HG02571 (cell line): Measurements from ENCODE around the gene CYP2B6.
"Not testable (repeated sequence)": the region's sequence is repeated elsewhere in the genome, so short reads cannot be mapped to it uniquely, and the experiment has no call there.

ENCODE experiments used
- ATAC-seq: cut with Tn5 transposase; IDR thresholded peaks from one replicate; pipeline ENCODE4 v1.9.1; 2021; ENCODE audit warnings: mild to moderate bottlenecking, moderate library complexity; ENCODE audit not compliant: unreplicated experiment

The CYP2B6 gene

GRCh38 chr19:40990972-40991381 is at the start of gene CYP2B6:
Gene CYP2B6, plus strand, starts transcription at chr19:40991282. Its CDS starts 24 bp downstream, at chr19:40991306.
- no peak for ATAC-seq

GRCh38 chr19:40941481-40942219 is 49.4 kb upstream of the CYP2B6 start:
- no peak for ATAC-seq

- ATAC-seq: no peak
Observed at GRCh38 chr19:40945645-40946044, 45.4 kb upstream of the CYP2B6 start.

- ATAC-seq: no peak
Observed at GRCh38 chr19:40947114-40947513, 44.0 kb upstream of the CYP2B6 start.

- no peak for ATAC-seq
Observed at GRCh38 chr19:40947573-40947972, 43.5 kb upstream of the CYP2B6 start.

GRCh38 chr19:40948580-40949299 is 42.3 kb upstream of the CYP2B6 start:
- no peak for ATAC-seq

- ATAC-seq: no peak
Observed at GRCh38 chr19:40954573-40954972, 36.5 kb upstream of the CYP2B6 start.

GRCh38 chr19:40959338-40959737 is 31.7 kb upstream of the CYP2B6 start:
- no peak for ATAC-seq

- ATAC-seq: no peak
Observed at GRCh38 chr19:40960062-40960685, 30.9 kb upstream of the CYP2B6 start.

GRCh38 chr19:40960780-40961179 is 30.3 kb upstream of the CYP2B6 start:
- no peak for ATAC-seq

- ATAC-seq: no peak
Observed at GRCh38 chr19:40962460-40962961, 28.6 kb upstream of the CYP2B6 start.

- ATAC-seq: not testable (repeated sequence)
Observed at GRCh38 chr19:40964361-40964760, 26.7 kb upstream of the CYP2B6 start.

- not testable (repeated sequence) for ATAC-seq
Observed at GRCh38 chr19:40965351-40965750, 25.7 kb upstream of the CYP2B6 start.

GRCh38 chr19:40966591-40966990 is 24.5 kb upstream of the CYP2B6 start:
- not testable (repeated sequence) for ATAC-seq

GRCh38 chr19:40968065-40968464 is 23.0 kb upstream of the CYP2B6 start:
- ATAC-seq: not testable (repeated sequence)

GRCh38 chr19:40969721-40970120 is 21.4 kb upstream of the CYP2B6 start:
- not testable (repeated sequence) for ATAC-seq

GRCh38 chr19:40970396-40971345 is 20.4 kb upstream of the CYP2B6 start:
- not testable (repeated sequence) for ATAC-seq

GRCh38 chr19:40974633-40975037 is 16.4 kb upstream of the CYP2B6 start:
- no peak for ATAC-seq

- no peak for ATAC-seq
Observed at GRCh38 chr19:40976134-40976533, 14.9 kb upstream of the CYP2B6 start.

GRCh38 chr19:40976724-40977123 is 14.4 kb upstream of the CYP2B6 start:
- no peak for ATAC-seq
